Spleen (tissue), 11 donors: ENCODE results near the gene COL23A1. TPM values are rescaled to one million over a fixed set of nuclear protein-coding genes. Genes with fewer than 3 reads are reported as not detected.
"Not testable (repeated sequence)": the region's sequence is repeated elsewhere in the genome, so short reads cannot be mapped to it uniquely, and the experiment has no call there.

Source experiments
- DNase-seq: peaks from one replicate; pipeline ENCODE4 v3.0.0-alpha.2; 2020
- H3K27ac ChIP-seq, 8 donors: fragments of 200-600 bp; sonication (generic) in 7 of 8; 1 replicate in 4 of 8; 2 replicates in 4 of 8; pipeline versions ENCODE4 v1.5.0 to v1.8.0; 2016 to 2021; ENCODE audit warnings: inconsistent platforms in 4 of 8, mild to moderate bottlenecking in 4 of 8, moderate library complexity in 1 of 8
- H3K27me3 ChIP-seq, 7 donors: fragments of 200-600 bp; sonication (generic) in 6 of 7; replicated peaks in 1 of 7; 1 replicate in 4 of 7; 2 replicates in 3 of 7; pipeline versions ENCODE4 v1.5.0 to v1.8.0; 2016 to 2021; ENCODE audit warnings: inconsistent platforms in 3 of 7, mild to moderate bottlenecking in 1 of 7
- H3K36me3 ChIP-seq, 6 donors: fragments of 200-600 bp; sonication (generic) in 5 of 6; 1 replicate in 4 of 6; 2 replicates in 2 of 6; pipeline versions ENCODE4 v1.5.0 to v1.8.0; 2016 to 2021; ENCODE audit warnings: inconsistent platforms in 2 of 6
- H3K4me1 ChIP-seq, 6 donors: fragments of 200-600 bp; sonication (generic) in 5 of 6; 1 replicate in 3 of 6; 2 replicates in 3 of 6; pipeline versions ENCODE4 v1.5.0 to v1.8.0; 2016 to 2021; ENCODE audit warnings: inconsistent platforms in 3 of 6
- H3K4me3 ChIP-seq, 8 donors: fragments of 200-600 bp; sonication (generic) in 7 of 8; 1 replicate in 4 of 8; 2 replicates in 4 of 8; pipeline versions ENCODE4 v1.5.0 to v1.8.0; 2016 to 2021; ENCODE audit warnings: inconsistent platforms in 4 of 8, mild to moderate bottlenecking in 4 of 8, moderate library complexity in 2 of 8
- H3K9me3 ChIP-seq, 8 donors: fragments of 200-600 bp; sonication (generic) in 7 of 8; 1 replicate in 4 of 8; 2 replicates in 4 of 8; pipeline versions ENCODE4 v1.5.0 to v1.8.0; 2016 to 2021; ENCODE audit warnings: inconsistent platforms in 4 of 8
- POLR2A ChIP-seq, 3 donors: fragments of 450-650 bp; IDR thresholded peaks; one replicate each; pipeline ENCODE4 v1.5.1; 2017; ENCODE audit warnings: antibody characterized with exemption in 3 of 3, mild to moderate bottlenecking in 1 of 3
- POLR2AphosphoS5 ChIP-seq, 3 donors: sonication (generic); formaldehyde crosslinking; IDR thresholded peaks; one replicate each; pipeline ENCODE4 v1.5.1; 2017; ENCODE audit warnings: antibody characterized with exemption in 3 of 3
- WGBS, 5 donors: extraction: QIAGEN DNeasy Blood & Tissue Kit in 3 of 5; methylation state at CpG; one replicate each; pipeline versions ENCODE4 v1.1.5 to v1.1.7; 2013 to 2018; 5-methylcytosine and 5-hydroxymethylcytosine counted together
- intact Hi-C: fragments of 100-400 bp; cut with DNase I; formaldehyde crosslinking; loops from one replicate; pipeline ENCODE4 v1.15.0; 2023; ENCODE audit warnings: low total_unique reads
- polyA plus RNA-seq, 3 donors: library from polyadenylated mRNA; stranded (reverse); fragments of 200-250 nt; gene quantifications; one replicate each; pipeline ENCODE4 v1.2.1, GENCODE V29; 2013
- total RNA-seq, 7 donors: library from RNA; depleted of rRNA in 3 of 7; stranded (reverse); fragments of >200 nt in 3 of 7; fragmentation: NEBNext Ultra II Directional in 4 of 7; extraction: Animal tissue kit (Norgen Biotek cat#: 25700) in 4 of 7; gene quantifications; one replicate each; pipeline versions ENCODE4 v1.1.0 to v1.2.1, GENCODE V29; 2016 to 2021
- TF ChIP-seq, protein P1 (sequence below), 11 experiments: fragments of 200-600 bp in 7 of 11; fragments of 450-650 bp in 4 of 11; sonication (generic) in 4 of 11; IDR thresholded peaks in 8 of 11; conservative IDR thresholded peaks in 3 of 11; 1 replicate in 7 of 11; 2 replicates in 4 of 11; pipeline versions ENCODE4 v1.4.0 to v1.8.0; 2016 to 2021; ENCODE audit warnings: antibody characterized with exemption in 11 of 11, inconsistent platforms in 4 of 11, mild to moderate bottlenecking in 1 of 11
- donor health status: healthy with polysubstance abuse.
- donor health status: DM: no; HTN: no; CAD: no; lungs with moderate emphysema.
- donor health status: DM: no; HTN: no; CAD: no.
- donor health status: Bipolar disorder and iron deficiency.
- donor health status: healthy.
- donor health status: DM: no; HTN: no; CAD: no.
- donor health status: DM: yes; HTN: yes; CAD: no.

Gene COL23A1
- total and polyA plus RNA-seq, 10 donors = 0.63 to 3.8 (median 1.9) TPM

DNA sequence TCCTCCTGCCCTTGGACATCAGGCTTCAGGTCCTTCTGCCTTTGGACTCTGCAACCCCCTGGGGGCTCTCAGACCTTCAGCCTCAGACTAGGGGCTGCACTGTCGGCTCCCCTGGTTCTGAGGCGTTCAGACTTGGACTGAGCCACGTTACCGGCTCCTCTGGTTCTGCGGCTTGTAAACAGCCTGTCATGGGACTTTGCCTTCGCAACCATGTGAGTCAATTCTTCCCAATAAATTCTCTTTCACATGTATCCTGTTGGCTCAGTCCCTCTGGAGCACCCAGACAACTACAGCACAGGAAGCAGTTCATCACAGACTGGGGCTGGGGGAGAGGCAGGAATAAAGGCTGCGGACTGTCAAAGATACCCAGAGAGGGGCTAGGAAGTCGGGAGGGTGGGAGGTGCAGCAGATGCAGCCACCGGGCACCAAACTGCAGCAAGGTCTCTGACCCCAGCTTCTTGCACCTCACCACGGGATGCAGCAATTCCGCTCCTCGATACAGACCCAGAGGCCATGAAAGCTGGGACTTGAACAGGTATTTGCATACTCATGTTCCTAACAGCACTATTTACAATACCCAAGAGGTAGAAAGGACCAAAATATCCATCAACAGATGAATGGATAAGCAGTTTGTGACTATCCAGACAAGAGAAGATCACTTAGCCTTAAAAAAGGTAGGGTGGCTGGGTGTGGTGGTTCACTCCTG, 100.8 kb downstream of the COL23A1 start:
- Histone ChIP-seq H3K4me1 (peaks cover 0 to 21% (median 0%) of the 10 kb centered on the region in 6 donors), H3K27me3 (peaks cover 0 to 26% (median 0%) of the 10 kb centered on the region in 7 donors), H3K4me3 (no peak overlapping the region), H3K27ac (no peak overlapping the region), H3K36me3 (no peaks in the 10 kb centered on the region), H3K9me3 (peaks cover 0 to 13% (median 0%) of the 10 kb centered on the region in 8 donors)
- no peak for DNase-seq
- WGBS, 5 donors = 58 to 91% (median 73%) methylated on average over 12 of the region's 12 CpGs
- TF ChIP-seq, protein P1, sequence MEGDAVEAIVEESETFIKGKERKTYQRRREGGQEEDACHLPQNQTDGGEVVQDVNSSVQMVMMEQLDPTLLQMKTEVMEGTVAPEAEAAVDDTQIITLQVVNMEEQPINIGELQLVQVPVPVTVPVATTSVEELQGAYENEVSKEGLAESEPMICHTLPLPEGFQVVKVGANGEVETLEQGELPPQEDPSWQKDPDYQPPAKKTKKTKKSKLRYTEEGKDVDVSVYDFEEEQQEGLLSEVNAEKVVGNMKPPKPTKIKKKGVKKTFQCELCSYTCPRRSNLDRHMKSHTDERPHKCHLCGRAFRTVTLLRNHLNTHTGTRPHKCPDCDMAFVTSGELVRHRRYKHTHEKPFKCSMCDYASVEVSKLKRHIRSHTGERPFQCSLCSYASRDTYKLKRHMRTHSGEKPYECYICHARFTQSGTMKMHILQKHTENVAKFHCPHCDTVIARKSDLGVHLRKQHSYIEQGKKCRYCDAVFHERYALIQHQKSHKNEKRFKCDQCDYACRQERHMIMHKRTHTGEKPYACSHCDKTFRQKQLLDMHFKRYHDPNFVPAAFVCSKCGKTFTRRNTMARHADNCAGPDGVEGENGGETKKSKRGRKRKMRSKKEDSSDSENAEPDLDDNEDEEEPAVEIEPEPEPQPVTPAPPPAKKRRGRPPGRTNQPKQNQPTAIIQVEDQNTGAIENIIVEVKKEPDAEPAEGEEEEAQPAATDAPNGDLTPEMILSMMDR (IDR thresholded peaks at IDR 0.05 in 8 of 11, conservative IDR thresholded peaks at IDR 0.05 in 3 of 11) = no peak
- TF ChIP-seq POLR2AphosphoS5 (IDR thresholded peaks at IDR 0.05) = no peak
- TF ChIP-seq POLR2A (IDR thresholded peaks at IDR 0.05) = no peak
- intact Hi-C loops = no loop called here

DNA sequence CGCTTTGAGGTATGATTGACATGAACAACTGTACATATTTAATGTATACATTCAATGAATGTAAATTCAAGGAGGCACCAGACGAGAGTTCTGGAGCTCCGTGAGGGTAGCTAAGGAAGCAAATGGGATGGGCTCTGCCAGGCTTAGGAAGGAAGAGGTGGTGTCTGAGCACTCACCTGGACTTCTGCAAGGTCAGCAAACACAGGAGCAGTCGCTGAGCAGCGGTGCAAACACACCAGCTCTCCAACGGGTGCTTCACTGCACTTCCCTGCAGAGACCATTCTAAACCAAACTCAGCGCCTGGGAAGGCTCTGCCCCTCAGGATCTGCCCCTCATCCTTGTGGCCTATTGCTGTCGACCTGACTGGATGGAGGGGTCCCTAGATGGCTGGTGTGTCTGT, 101.5 kb downstream of the COL23A1 start:
- H3K9me3 ChIP-seq = peaks cover 0 to 13% (median 0%) of the 10 kb centered on the region in 8 donors
- TF ChIP-seq POLR2A (IDR thresholded peaks at IDR 0.05) = no peak
- no peak for TF ChIP-seq POLR2AphosphoS5 (IDR thresholded peaks at IDR 0.05)
- TF ChIP-seq, protein P1 (IDR thresholded peaks at IDR 0.05 in 8 of 11, conservative IDR thresholded peaks at IDR 0.05 in 3 of 11) = no peak
- peaks cover 0 to 26% (median 0%) of the 10 kb centered on the region in 7 donors for H3K27me3 ChIP-seq
- intact Hi-C loops = no loop called here
- H3K27ac ChIP-seq = no peak overlapping the region
- DNase-seq = no peak
- 50 to 60% (median 55%) methylated on average over 8 of the region's 8 CpGs for WGBS, 5 donors
- peaks cover 0 to 27% (median under 1%) of the 10 kb centered on the region in 6 donors for H3K4me1 ChIP-seq
- H3K36me3 ChIP-seq = no peaks in the 10 kb centered on the region
- H3K4me3 ChIP-seq = no peak overlapping the region

DNA sequence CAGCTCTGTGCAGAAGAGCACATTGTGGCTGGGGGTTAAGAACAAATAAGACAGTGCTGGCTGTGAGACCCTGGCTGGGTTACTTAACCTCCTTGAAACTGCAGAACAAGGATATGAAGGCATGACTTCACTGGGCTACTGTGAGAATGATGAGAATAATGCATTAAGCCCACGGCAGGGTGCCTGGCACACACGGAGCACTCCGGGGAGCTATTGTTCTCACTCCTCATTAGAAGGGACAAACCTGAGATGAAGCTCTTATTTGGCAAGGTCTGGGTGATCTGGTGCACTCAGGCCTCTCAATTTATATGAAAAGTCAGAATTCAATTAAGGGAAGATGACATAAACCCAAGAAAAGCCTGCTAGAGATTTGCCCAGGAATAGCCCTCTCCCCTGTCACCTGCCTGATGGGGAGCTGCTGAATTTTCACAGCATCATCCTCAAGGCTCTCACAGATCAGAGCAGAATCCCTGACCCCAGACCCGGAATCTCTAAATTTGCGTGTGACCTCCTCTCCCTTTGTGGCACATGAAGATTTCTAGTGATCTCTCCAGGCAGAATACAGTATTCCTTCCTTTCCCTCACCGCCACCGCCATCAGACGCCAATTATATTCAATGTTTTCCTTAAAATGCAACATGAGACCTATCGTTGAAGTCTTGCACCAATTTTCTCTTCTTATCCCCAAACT, 102.1 kb downstream of the COL23A1 start:
- no peak overlapping the region for H3K27ac ChIP-seq
- intact Hi-C loops = no loop called here
- no peak for DNase-seq
- 84 to 96% (median 89%) methylated on average over 9 of the region's 9 CpGs for WGBS, 5 donors
- no peak overlapping the region for H3K4me3 ChIP-seq
- H3K36me3 ChIP-seq = no peaks in the 10 kb centered on the region
- peaks cover 0 to 32% (median 3%) of the 10 kb centered on the region in 6 donors for H3K4me1 ChIP-seq
- H3K27me3 ChIP-seq = peaks cover 0 to 26% (median 0%) of the 10 kb centered on the region in 7 donors
- peaks cover 0 to 13% (median 0%) of the 10 kb centered on the region in 8 donors for H3K9me3 ChIP-seq
- TF ChIP-seq POLR2AphosphoS5 (IDR thresholded peaks at IDR 0.05) = no peak
- no peak for TF ChIP-seq POLR2A (IDR thresholded peaks at IDR 0.05)
- TF ChIP-seq, protein P1 (IDR thresholded peaks at IDR 0.05 in 8 of 11, conservative IDR thresholded peaks at IDR 0.05 in 3 of 11) = no peak

DNA sequence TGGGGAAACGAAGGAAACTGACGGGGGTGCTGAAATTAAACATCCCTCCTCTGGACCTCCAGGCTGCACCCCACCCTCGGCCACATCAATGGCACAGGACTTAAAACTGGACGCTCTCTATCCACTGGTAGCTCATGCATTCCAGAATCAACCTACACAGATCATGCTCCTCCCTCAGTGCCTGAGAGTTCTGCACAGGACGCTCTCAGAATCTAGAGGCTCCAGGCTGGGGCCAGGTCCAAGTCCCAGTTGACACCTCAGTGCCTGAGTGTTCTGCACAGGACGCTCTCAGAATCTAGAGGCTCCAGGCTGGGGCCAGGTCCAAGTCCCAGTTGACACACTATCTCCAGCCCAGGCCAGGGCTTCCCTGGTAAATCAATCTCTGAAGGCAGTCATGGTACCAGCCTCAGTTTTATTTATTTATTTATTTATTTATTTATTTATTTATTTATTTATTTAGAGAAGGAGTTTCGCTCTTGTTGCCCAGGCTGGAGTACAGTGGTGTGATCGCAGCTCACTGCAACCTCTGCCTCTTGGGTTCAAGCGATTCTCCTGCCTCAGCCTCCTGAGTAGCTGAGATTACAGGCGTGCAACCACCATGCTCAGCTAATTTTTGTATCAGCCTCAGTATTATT, 103.2 kb downstream of the COL23A1 start:
- H3K4me3 ChIP-seq, DNase-seq, H3K36me3 ChIP-seq, intact Hi-C loops, H3K9me3 ChIP-seq: not testable (repeated sequence)
- Histone ChIP-seq H3K27me3 (peaks cover 0 to 26% (median 0%) of the 10 kb centered on the region in 7 donors), H3K27ac (peak overlapping the region in 1 of 8 donors; percentile 19), H3K4me1 (peaks cover 0 to 32% (median 3%) of the 10 kb centered on the region in 6 donors)
- whole genome bisulfite sequencing, 5 donors = 82 to 94% (median 85%) methylated on average over 10 of the region's 10 CpGs
